ENCODE results near the gene TNNI2.

TNNI2 gene

GRCh38 chr11:1868636-1869291, 30.0 kb downstream of the TNNI2 start:
- no peaks in the 10 kb centered on the region for H3K36me3 ChIP-seq
- TF ChIP-seq, protein P1, sequence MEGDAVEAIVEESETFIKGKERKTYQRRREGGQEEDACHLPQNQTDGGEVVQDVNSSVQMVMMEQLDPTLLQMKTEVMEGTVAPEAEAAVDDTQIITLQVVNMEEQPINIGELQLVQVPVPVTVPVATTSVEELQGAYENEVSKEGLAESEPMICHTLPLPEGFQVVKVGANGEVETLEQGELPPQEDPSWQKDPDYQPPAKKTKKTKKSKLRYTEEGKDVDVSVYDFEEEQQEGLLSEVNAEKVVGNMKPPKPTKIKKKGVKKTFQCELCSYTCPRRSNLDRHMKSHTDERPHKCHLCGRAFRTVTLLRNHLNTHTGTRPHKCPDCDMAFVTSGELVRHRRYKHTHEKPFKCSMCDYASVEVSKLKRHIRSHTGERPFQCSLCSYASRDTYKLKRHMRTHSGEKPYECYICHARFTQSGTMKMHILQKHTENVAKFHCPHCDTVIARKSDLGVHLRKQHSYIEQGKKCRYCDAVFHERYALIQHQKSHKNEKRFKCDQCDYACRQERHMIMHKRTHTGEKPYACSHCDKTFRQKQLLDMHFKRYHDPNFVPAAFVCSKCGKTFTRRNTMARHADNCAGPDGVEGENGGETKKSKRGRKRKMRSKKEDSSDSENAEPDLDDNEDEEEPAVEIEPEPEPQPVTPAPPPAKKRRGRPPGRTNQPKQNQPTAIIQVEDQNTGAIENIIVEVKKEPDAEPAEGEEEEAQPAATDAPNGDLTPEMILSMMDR (IDR thresholded peaks at IDR 0.05): no peak
- intact Hi-C loops (cut with DNase I; ENCODE audit: low total_unique reads): no loop called here
- DNase-seq: no peak
- H3K4me3 ChIP-seq: peak overlapping the region; percentile 36 to 39
- H3K27me3 ChIP-seq: peaks cover 0 to 36% of the 10 kb centered on the region in 2 donors
- H3K27ac ChIP-seq: peak overlapping the region; percentile 61 to 94
- H3K9me3 ChIP-seq: no peaks in the 10 kb centered on the region
- peaks cover 0 to 73% (median 55%) of the 10 kb centered on the region in 4 donors for H3K4me1 ChIP-seq

- peak overlapping the region; percentile 61 to 94 for H3K27ac ChIP-seq
- peaks cover 0 to 64% (median 46%) of the 10 kb centered on the region in 4 donors for H3K4me1 ChIP-seq
- TF ChIP-seq, protein P1 (IDR thresholded peaks at IDR 0.05): no peak
- peaks cover 0 to 38% of the 10 kb centered on the region in 2 donors for H3K27me3 ChIP-seq
- DNase-seq: no peak
- no peaks in the 10 kb centered on the region for H3K36me3 ChIP-seq
- intact Hi-C loops (cut with DNase I; ENCODE audit: low total_unique reads): no loop called here
- H3K4me3 ChIP-seq: peak overlapping the region; percentile 36 to 39
- H3K9me3 ChIP-seq: no peaks in the 10 kb centered on the region
These were observed 30.9 kb downstream of the TNNI2 start for GRCh38 chr11:1869427-1870325.

- no peak for DNase-seq
- Histone ChIP-seq H3K9me3 (no peaks in the 10 kb centered on the region), H3K27me3 (peaks cover 0 to 45% of the 10 kb centered on the region in 2 donors), H3K4me1 (peaks cover 0 to 63% (median 40%) of the 10 kb centered on the region in 4 donors), H3K36me3 (no peaks in the 10 kb centered on the region), H3K27ac (peak overlapping the region; percentile 61 to 94), H3K4me3 (peak overlapping the region; percentile 36 to 39)
- TF ChIP-seq, protein P1 (IDR thresholded peaks at IDR 0.05): no peak
- intact Hi-C loops (cut with DNase I; ENCODE audit: low total_unique reads): no loop called here
These were observed 31.5 kb downstream of the TNNI2 start for GRCh38 chr11:1870326-1870696.

DNA sequence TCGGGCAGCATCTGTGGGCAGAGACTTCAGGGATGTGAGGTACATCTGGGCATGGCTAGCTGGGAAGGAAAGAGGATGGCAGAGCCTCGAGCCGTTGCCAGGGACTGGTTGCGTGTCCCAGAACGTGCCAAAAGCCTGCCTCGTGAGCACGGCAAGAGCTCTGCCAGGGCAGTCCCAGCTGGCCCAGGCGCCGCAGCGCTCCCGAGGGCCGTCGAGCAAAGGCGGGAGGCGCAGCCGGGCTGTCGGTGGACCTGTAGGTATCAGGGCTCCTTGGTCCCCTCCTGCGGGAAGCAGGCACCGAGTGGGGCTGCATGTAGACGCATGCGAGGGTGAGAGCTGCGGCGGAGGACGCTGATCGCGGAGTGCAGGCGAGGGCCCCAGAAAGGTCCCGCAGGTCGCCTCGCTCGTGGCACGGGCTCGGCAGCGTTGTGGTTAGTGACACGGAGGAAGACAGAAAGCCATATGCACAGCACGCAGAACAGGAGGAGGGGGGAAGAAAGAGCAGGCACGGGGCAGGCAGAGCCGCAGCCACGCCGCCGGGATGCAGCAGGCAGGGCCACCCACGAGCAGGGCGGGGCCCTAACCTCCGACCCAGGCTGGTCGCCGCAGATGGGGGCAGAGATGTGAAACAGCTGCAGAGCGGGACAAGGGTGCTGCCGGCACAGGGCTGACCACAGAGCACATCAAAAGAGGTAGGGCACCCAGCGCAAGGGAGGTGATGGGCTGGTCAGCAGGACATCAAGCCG, 32.1 kb downstream of the TNNI2 start:
- Histone ChIP-seq H3K9me3 (no peaks in the 10 kb centered on the region), H3K36me3 (no peaks in the 10 kb centered on the region), H3K4me1 (peaks cover 0 to 63% (median 37%) of the 10 kb centered on the region in 4 donors), H3K4me3 (peak overlapping the region; percentile 27 to 39), H3K27me3 (peaks cover 0 to 47% of the 10 kb centered on the region in 2 donors), H3K27ac (peak overlapping the region; percentile 61 to 94)
- intact Hi-C loops (cut with DNase I; ENCODE audit: low total_unique reads): no loop called here
- TF ChIP-seq, protein P1 (IDR thresholded peaks at IDR 0.05): no peak
- peak in 1 of 2 donors; percentile 88 for DNase-seq

DNA sequence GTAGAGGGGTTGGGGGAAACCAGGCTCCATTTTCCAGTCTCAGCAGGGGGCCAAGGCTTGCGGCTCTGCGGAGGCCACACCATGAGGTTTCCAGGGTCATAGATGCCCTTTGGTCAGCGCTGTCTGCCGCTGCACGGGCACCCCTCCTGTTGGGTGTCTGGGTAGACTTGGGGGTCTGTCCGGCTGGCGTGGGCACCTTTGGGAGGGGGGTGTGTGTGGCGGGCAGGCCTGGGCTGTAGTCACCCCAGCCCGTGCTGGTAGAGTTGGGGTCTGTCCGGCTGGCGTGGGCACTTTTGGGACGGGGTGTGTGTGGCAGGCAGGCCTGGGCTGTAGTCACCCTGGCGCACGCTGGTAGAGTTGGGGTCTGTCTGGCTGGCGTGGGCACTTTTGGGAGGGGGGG, 32.8 kb downstream of the TNNI2 start:
- Histone ChIP-seq H3K9me3 (no peaks in the 10 kb centered on the region), H3K36me3 (no peaks in the 10 kb centered on the region), H3K27me3 (peaks cover 0 to 47% of the 10 kb centered on the region in 2 donors), H3K27ac (peak overlapping the region; percentile 61 to 94), H3K4me3 (peak overlapping the region in 1 of 2 donors; percentile 39), H3K4me1 (peaks cover 0 to 65% (median 38%) of the 10 kb centered on the region in 4 donors)
- no peak for DNase-seq
- intact Hi-C loops (cut with DNase I; ENCODE audit: low total_unique reads): no loop called here
- TF ChIP-seq, protein P1 (IDR thresholded peaks at IDR 0.05): no peak

Data from tibial artery (tissue), 4 donors.